ENCODE results near the gene NUP37.

NUP37 gene

DNA sequence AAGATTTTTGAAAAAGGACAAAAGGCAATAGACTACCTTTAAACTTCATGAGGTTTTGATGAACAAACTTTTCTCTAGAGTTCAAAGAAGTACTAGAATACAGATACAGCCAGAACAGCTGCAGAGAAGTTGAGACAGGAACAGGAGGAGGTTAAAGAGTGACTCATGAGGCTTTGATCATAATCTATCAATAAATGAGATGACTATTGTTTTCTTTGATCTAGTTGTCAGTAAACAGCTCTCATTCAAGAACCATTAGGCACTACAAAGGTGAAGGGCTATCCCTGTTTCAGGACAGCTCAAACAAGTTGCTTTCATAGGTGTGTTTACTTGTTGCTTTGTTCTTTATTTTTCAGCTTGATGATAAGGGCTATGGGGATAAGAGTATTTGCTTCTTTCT is 60.6 kb downstream of the NUP37 start:
- no peak for DNase-seq (ENCODE audit: low spot score)
- in situ Hi-C loops (cut with MboI; ENCODE audit: low sequenced_read_pairs, unreplicated experiment) = no loop called here
- TF ChIP-seq, protein P1, sequence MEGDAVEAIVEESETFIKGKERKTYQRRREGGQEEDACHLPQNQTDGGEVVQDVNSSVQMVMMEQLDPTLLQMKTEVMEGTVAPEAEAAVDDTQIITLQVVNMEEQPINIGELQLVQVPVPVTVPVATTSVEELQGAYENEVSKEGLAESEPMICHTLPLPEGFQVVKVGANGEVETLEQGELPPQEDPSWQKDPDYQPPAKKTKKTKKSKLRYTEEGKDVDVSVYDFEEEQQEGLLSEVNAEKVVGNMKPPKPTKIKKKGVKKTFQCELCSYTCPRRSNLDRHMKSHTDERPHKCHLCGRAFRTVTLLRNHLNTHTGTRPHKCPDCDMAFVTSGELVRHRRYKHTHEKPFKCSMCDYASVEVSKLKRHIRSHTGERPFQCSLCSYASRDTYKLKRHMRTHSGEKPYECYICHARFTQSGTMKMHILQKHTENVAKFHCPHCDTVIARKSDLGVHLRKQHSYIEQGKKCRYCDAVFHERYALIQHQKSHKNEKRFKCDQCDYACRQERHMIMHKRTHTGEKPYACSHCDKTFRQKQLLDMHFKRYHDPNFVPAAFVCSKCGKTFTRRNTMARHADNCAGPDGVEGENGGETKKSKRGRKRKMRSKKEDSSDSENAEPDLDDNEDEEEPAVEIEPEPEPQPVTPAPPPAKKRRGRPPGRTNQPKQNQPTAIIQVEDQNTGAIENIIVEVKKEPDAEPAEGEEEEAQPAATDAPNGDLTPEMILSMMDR (IDR thresholded peaks at IDR 0.05; ENCODE audit: borderline replicate concordance, control extremely low read depth, extremely low read depth, insufficient read depth, missing control alignments) = no peak

DNA sequence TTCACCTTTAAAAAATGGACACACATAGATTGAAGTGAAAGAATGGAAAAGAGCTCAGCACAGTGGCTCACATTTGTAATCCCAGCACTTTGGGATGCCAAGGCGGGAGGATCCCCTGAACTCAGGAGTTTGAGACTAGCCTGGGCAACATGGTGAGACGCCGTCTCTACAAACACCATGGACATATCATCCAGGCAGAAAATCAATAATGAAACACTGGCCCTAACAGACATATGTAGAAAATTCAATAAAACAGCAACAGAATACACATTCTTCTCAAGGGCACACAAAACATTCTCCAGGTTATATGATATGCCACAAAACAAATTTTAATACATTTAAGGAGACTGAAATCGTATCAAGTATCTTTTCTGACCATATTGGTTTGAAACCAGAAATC is 65.6 kb downstream of the NUP37 start:
- TF ChIP-seq, protein P1 (IDR thresholded peaks at IDR 0.05; ENCODE audit: borderline replicate concordance, control extremely low read depth, extremely low read depth, insufficient read depth, missing control alignments) = no peak

DNA sequence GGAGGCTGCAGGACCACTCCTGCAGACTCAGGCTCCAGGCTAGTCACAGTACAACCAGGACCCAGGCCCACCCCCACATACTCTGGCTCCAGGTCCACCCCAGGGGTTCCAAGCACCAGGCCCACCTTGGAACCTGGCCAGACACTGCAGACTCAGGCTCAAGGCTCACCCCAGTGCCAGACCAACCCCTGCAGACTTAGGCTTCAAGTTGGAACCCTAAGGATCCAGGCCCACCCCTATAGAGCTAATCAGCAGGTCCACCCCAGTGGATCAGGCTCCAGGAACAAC is 66.9 kb downstream of the NUP37 start:
- in situ Hi-C loops (cut with MboI; ENCODE audit: low sequenced_read_pairs, unreplicated experiment) = no loop called here
- TF ChIP-seq, protein P1 (IDR thresholded peaks at IDR 0.05; ENCODE audit: borderline replicate concordance, control extremely low read depth, extremely low read depth, insufficient read depth, missing control alignments) = no peak
- no peak for DNase-seq (ENCODE audit: low spot score)

More for the DNA sequence above, 65.6 kb downstream of the NUP37 start:
- no peak for DNase-seq (ENCODE audit: low spot score)
- in situ Hi-C loops (cut with MboI; ENCODE audit: low sequenced_read_pairs, unreplicated experiment) = no loop called here

DNA sequence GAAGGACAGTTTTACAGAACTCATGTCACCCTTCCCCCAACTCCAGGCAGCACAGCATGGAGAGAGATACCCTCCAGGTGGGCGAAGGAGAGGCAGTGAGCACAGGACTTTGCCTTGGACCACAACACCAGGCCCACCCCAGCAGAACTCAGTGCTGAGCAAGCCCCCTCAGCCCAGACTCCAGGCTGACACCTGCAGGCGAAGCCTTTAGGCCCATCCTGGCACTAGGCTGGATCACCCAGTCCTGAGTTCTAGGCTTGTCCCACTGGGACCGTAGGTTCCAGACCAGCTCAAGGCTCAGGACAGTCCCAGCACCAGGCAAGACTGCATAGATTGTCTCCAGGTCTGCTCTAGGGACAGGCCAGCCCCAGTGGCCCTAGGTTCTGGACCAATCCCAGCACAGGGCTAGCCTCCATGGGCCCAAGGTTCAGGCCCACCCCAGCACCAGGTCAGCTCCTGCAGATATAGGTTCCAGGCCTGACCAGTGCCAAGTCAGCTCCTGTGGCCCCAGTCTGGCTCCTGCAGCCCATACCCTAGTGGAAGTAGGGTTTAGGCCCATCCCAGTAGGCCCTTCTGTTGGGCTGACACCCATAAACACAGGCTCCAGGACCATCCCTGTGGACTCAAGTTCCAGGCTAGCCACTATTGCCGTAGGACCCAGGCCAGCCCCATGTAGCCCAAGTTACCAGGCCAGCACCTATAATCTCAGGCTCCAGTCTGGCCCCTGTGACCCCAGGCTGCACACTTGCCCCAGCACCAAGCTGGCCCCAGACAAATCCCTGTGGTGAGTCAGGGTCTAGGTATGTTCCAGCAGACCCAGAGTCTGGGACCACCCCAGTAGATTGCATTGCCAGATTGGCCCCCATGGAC is 67.5 kb downstream of the NUP37 start:
- in situ Hi-C loops (cut with MboI; ENCODE audit: low sequenced_read_pairs, unreplicated experiment) = no loop called here
- DNase-seq (ENCODE audit: low spot score) = no peak
- TF ChIP-seq, protein P1 (IDR thresholded peaks at IDR 0.05; ENCODE audit: borderline replicate concordance, control extremely low read depth, extremely low read depth, insufficient read depth, missing control alignments) = no peak

DNA sequence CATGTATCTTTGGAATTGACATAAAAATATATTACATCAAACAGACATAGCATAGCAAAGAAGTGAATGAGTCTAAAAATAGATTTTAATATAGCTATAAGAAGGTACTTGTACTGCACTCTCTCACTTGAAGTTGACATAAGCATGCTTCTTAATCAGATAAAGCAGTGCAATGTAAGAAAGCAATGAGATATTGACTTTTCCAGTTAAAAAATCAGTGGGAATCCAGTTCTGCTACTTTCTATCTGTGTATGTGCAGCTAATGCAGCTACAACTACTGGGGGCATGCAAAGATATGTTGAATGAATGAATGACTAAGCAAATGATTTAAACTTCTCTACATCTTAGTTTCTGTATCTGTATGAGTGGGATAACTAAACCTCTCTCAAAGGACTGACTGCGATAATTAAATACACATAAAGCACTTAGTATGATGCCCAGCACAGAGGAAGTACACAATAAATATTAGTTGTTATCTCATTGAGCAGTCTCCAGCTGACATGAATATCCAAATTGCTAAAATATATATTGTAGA is 68.4 kb downstream of the NUP37 start:
- in situ Hi-C loops (cut with MboI; ENCODE audit: low sequenced_read_pairs, unreplicated experiment) = no loop called here
- TF ChIP-seq, protein P1 (IDR thresholded peaks at IDR 0.05; ENCODE audit: borderline replicate concordance, control extremely low read depth, extremely low read depth, insufficient read depth, missing control alignments) = no peak
- no peak for DNase-seq (ENCODE audit: low spot score)

DNA sequence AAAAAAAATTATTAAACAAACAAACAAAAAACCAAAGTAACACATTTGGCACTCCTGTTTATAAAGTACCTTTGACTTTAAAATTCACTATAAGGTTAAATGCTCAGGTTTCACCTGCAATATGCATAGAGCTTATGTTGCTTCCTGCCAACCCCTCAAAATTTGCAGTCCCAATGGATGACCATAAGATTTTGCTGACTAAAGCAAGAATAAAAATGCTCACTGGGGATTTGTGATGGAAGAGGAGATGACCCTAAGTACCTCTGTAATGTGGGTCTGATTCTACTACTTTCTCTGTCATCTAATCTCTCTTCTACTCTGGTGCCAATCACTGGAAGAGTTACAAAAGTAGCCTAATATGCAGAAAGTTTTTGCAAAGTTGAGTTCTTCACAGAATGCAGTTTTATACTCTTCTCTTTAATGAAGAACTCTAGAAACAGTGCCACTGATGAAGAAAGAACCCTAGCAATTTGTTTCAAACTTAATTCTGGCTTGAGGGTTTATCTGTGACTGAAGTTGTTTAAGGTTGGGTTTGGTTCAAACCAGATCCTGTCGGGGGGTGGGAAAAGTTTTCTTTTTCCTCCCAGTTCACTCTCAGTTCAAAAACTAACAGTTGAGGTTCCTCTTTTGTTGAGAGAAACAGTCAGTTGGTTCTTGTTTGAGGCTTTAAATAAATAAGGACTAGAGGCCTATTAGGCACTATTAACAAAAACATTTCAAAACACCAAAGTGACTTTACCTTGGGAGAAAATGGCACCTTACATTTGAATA is 69.1 kb downstream of the NUP37 start:
- TF ChIP-seq, protein P1 (IDR thresholded peaks at IDR 0.05; ENCODE audit: borderline replicate concordance, control extremely low read depth, extremely low read depth, insufficient read depth, missing control alignments) = no peak
- DNase-seq (ENCODE audit: low spot score) = peak; percentile 9
- in situ Hi-C loops (cut with MboI; ENCODE audit: low sequenced_read_pairs, unreplicated experiment) = no loop called here
